ENCODE data around the gene C12orf75. TPM values are rescaled to one million over a fixed set of nuclear protein-coding genes. Genes with fewer than 3 reads are reported as not detected.

Gene C12orf75
- total and polyA plus RNA-seq, 10 of the 15 experiments (the other 5 are each of a cell fraction or from before 2014, with no cell fraction given) = 40.7 to 411 (median 159) TPM

DNA sequence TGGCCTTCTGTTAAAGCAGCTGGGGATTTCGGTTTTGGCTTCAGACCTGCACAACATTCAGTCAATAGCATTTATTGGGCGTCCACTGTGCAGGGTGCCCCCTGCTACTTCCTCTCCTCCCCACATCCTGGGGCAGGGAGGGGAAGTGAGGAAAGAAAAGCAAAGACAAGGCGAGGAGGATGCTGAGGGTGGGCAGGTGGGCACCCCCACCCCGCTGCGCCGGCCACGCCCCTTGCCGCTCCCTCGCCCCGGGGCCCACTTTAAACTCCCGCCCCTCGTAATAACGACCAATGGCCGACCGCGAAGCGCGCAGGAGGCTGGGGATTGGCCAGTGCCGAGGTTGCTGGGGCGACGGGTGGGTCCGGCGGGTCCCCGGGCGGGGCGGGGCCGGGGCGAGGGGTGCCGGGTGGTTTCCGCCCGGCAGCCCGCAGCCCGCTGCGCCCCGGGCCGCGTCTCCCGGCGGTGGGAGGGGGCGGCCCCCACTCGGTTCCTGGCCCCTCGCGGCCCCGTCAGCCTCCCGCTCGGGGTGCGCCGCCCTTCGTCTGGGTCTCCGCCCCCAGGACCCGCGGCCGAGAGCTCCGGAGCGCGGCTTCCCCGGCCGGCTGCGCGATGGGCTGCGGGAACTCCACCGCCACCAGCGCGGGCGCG is at the start of gene C12orf75 (continued):
- TF ChIP-seq NFYB (IDR thresholded peaks at IDR 0.05; ENCODE audit: insufficient read depth, low read depth, low read length) (peak; percentile 73; the same call in 1 of the 2 replicates), SUZ12 (IDR thresholded peaks at IDR 0.05; ENCODE audit: unreplicated experiment) (no peak), MYB (IDR thresholded peaks at IDR 0.05; ENCODE audit: borderline replicate concordance, low read depth, low read length) (no peak), YY1 (IDR thresholded peaks at IDR 0.05; ENCODE audit: low read depth, low read length) (no peak), BCL11A (IDR thresholded peaks at IDR 0.05; ENCODE audit: low read depth, low read length) (no peak), STAT3 (IDR thresholded peaks at IDR 0.05; ENCODE audit: low read depth, low read length) (no peak), SP1 (IDR thresholded peaks at IDR 0.05; ENCODE audit: low read depth, low read length) (peak; percentile 87), TCF7 (IDR thresholded peaks at IDR 0.05; ENCODE audit: borderline replicate concordance) (no peak), ZNF384 (IDR thresholded peaks at IDR 0.05; ENCODE audit: borderline replicate concordance, low read depth, low read length) (no peak), POLR2AphosphoS2 (IDR thresholded peaks at IDR 0.05; ENCODE audit: low read depth, low read length) (no peak), FOXK2 (IDR thresholded peaks at IDR 0.05) (no peak), HDAC6 (IDR thresholded peaks at IDR 0.05; ENCODE audit: unreplicated experiment) (no peak), SREBF1 (IDR thresholded peaks at IDR 0.05; ENCODE audit: low read length) (no peak), BACH1 (IDR thresholded peaks at IDR 0.05; ENCODE audit: borderline replicate concordance) (peak; percentile 53; the same call in 1 of the 2 replicates), NR2F1 (conservative IDR thresholded peaks at IDR 0.05) (peak; percentile 59; the same call in 1 of the 2 replicates), ETV6 (conservative IDR thresholded peaks at IDR 0.05 in 1 of 2, IDR thresholded peaks at IDR 0.05 in 1 of 2; ENCODE audit: borderline replicate concordance in 1 of 2, low read depth in 1 of 2) (peak in 1 of 2 experiments; percentile 55; a peak in 1 of 4 replicates), POLR2AphosphoS5 (IDR thresholded peaks at IDR 0.05; ENCODE audit: low read length) (no peak), SRF (IDR thresholded peaks at IDR 0.05; ENCODE audit: low read depth in 2 of 2, low read length in 2 of 2) (no peak)
- TF ChIP-seq, protein P1, sequence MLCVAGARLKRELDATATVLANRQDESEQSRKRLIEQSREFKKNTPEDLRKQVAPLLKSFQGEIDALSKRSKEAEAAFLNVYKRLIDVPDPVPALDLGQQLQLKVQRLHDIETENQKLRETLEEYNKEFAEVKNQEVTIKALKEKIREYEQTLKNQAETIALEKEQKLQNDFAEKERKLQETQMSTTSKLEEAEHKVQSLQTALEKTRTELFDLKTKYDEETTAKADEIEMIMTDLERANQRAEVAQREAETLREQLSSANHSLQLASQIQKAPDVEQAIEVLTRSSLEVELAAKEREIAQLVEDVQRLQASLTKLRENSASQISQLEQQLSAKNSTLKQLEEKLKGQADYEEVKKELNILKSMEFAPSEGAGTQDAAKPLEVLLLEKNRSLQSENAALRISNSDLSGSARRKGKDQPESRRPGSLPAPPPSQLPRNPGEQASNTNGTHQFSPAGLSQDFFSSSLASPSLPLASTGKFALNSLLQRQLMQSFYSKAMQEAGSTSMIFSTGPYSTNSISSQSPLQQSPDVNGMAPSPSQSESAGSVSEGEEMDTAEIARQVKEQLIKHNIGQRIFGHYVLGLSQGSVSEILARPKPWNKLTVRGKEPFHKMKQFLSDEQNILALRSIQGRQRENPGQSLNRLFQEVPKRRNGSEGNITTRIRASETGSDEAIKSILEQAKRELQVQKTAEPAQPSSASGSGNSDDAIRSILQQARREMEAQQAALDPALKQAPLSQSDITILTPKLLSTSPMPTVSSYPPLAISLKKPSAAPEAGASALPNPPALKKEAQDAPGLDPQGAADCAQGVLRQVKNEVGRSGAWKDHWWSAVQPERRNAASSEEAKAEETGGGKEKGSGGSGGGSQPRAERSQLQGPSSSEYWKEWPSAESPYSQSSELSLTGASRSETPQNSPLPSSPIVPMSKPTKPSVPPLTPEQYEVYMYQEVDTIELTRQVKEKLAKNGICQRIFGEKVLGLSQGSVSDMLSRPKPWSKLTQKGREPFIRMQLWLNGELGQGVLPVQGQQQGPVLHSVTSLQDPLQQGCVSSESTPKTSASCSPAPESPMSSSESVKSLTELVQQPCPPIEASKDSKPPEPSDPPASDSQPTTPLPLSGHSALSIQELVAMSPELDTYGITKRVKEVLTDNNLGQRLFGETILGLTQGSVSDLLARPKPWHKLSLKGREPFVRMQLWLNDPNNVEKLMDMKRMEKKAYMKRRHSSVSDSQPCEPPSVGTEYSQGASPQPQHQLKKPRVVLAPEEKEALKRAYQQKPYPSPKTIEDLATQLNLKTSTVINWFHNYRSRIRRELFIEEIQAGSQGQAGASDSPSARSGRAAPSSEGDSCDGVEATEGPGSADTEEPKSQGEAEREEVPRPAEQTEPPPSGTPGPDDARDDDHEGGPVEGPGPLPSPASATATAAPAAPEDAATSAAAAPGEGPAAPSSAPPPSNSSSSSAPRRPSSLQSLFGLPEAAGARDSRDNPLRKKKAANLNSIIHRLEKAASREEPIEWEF (IDR thresholded peaks at IDR 0.05; ENCODE audit: insufficient replicate concordance, low read depth, low read length) = no peak
- TF ChIP-seq, protein P2, sequence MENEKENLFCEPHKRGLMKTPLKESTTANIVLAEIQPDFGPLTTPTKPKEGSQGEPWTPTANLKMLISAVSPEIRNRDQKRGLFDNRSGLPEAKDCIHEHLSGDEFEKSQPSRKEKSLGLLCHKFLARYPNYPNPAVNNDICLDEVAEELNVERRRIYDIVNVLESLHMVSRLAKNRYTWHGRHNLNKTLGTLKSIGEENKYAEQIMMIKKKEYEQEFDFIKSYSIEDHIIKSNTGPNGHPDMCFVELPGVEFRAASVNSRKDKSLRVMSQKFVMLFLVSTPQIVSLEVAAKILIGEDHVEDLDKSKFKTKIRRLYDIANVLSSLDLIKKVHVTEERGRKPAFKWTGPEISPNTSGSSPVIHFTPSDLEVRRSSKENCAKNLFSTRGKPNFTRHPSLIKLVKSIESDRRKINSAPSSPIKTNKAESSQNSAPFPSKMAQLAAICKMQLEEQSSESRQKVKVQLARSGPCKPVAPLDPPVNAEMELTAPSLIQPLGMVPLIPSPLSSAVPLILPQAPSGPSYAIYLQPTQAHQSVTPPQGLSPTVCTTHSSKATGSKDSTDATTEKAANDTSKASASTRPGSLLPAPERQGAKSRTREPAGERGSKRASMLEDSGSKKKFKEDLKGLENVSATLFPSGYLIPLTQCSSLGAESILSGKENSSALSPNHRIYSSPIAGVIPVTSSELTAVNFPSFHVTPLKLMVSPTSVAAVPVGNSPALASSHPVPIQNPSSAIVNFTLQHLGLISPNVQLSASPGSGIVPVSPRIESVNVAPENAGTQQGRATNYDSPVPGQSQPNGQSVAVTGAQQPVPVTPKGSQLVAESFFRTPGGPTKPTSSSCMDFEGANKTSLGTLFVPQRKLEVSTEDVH (IDR thresholded peaks at IDR 0.05; ENCODE audit: low read depth, partially characterized antibody) = no peak
- TF ChIP-seq, protein P3, sequence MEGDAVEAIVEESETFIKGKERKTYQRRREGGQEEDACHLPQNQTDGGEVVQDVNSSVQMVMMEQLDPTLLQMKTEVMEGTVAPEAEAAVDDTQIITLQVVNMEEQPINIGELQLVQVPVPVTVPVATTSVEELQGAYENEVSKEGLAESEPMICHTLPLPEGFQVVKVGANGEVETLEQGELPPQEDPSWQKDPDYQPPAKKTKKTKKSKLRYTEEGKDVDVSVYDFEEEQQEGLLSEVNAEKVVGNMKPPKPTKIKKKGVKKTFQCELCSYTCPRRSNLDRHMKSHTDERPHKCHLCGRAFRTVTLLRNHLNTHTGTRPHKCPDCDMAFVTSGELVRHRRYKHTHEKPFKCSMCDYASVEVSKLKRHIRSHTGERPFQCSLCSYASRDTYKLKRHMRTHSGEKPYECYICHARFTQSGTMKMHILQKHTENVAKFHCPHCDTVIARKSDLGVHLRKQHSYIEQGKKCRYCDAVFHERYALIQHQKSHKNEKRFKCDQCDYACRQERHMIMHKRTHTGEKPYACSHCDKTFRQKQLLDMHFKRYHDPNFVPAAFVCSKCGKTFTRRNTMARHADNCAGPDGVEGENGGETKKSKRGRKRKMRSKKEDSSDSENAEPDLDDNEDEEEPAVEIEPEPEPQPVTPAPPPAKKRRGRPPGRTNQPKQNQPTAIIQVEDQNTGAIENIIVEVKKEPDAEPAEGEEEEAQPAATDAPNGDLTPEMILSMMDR (IDR thresholded peaks at IDR 0.05 in 2 of 3, conservative IDR thresholded peaks at IDR 0.05 in 1 of 3; ENCODE audit: control insufficient read depth in 2 of 3, extremely low read depth in 1 of 3, insufficient read depth in 1 of 3, low read depth in 3 of 3, low read length in 3 of 3) = no peak
